Activated CD8-positive, alpha-beta T cell treated with anti-CD3 and anti-CD28 coated beads for 36 hours (primary cell): Measurements from ENCODE around the gene PSMB5. TPM values are rescaled to one million over a fixed set of nuclear protein-coding genes. Genes with fewer than 3 reads are reported as not detected.

Source experiments
- ATAC-seq: fragments of 200-7000 bp; cut with Tn5 transposase; one replicate; pipeline ENCODE4 v1.10.0; 2021; ENCODE audit warnings: mild to moderate bottlenecking, moderate library complexity
- CTCF ChIA-PET: fragments of 350-600 bp; sonication (Branson Sonifier 250); formaldehyde crosslinking; loops from one replicate; lab custom pipeline; 2021; ENCODE audit warnings: antibody characterized with exemption; lab: Charles Lee
- POLR2A ChIA-PET: fragments of 350-600 bp; sonication (Branson Sonifier 250); formaldehyde crosslinking; loops from one replicate; lab custom pipeline; 2021; ENCODE audit warnings: antibody characterized with exemption; lab: Charles Lee
- DNase-seq: peaks from one replicate; pipeline ENCODE4 v3.0.0-alpha.2; 2020
- H3K27ac Mint-ChIP-seq: one replicate; pipeline ENCODE4 v1.8.0; 2021; ENCODE audit warnings: mild to moderate bottlenecking, mixed read lengths
- H3K27me3 Mint-ChIP-seq: one replicate; pipeline ENCODE4 v1.8.0; 2021; ENCODE audit warnings: mixed read lengths
- H3K36me3 Mint-ChIP-seq: one replicate; pipeline ENCODE4 v1.8.0; 2021; ENCODE audit warnings: low read depth, mixed read lengths
- H3K4me1 Mint-ChIP-seq: one replicate; pipeline ENCODE4 v1.8.0; 2021; ENCODE audit warnings: low read depth, mixed read lengths
- H3K4me3 Mint-ChIP-seq: one replicate; pipeline ENCODE4 v1.8.0; 2021; ENCODE audit warnings: mild to moderate bottlenecking, moderate library complexity, mixed read lengths
- H3K9me3 Mint-ChIP-seq: one replicate; pipeline ENCODE4 v1.8.0; 2021; ENCODE audit warnings: mixed read lengths
- CTCF ChIP-seq: fragments of 200-600 bp; IDR thresholded peaks from one replicate; pipeline ENCODE4 v1.8.0; 2022; ENCODE audit warnings: antibody characterized with exemption, mild to moderate bottlenecking
- intact Hi-C: fragments of 100-400 bp; cut with micrococcal nuclease; formaldehyde crosslinking; loops from one replicate; pipeline ENCODE4 v1.10.0; 2022
- total RNA-seq, 2 experiments: library from RNA; stranded (reverse); gene quantifications; one replicate each; pipeline ENCODE4 v1.2.3, GENCODE V29; 2021

PSMB5 gene
- total RNA-seq, 2 experiments from 2014 or later = 119 to 120 TPM

DNA sequence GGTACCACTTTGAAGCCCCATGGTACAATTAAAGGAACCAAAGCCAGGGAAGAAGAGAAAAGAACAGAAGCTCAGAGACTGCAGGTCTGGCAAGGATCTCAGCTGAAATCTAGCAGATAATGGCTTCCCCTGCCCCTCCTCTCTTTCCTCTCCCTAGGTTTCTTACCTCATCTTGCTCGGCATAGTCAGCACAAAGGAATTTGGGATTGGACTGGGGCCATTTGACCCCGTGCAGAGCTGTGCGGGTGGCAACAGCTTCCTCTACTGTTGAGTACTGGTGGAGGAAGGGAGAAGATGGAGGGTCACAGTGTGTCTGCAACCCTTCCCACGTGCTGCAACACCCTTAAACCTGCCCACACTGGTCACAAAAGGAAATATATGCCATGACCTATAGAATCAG lies 27.3 kb upstream of the PSMB5 start:
- ChIA-PET POLR2A (interaction anchor here (1.2 to 2.2 kb wide), 3 partner anchors 10 to 75 kb away, joined by 3 to 7 read pairs (median 5); no protein-coding TSS in a partner anchor), CTCF (interaction anchor here (1.1 to 16.5 kb wide), 8 partner anchors 10 to 89 kb away, joined by 3 to 518 read pairs (median 102); partner anchors contain the start of gene AJUBA)
- Mint-ChIP-seq H3K9me3 (no peaks in the 10 kb centered on the region), H3K4me1 (peaks cover 13% of the 10 kb centered on the region), H3K27ac (no peak overlapping the region), H3K27me3 (no peaks in the 10 kb centered on the region), H3K36me3 (peaks cover 55% of the 10 kb centered on the region), H3K4me3 (no peak overlapping the region)
- TF ChIP-seq CTCF = no peak
- intact Hi-C loops = no loop called here
- DNase-seq (no peak), ATAC-seq (no peak)

DNA sequence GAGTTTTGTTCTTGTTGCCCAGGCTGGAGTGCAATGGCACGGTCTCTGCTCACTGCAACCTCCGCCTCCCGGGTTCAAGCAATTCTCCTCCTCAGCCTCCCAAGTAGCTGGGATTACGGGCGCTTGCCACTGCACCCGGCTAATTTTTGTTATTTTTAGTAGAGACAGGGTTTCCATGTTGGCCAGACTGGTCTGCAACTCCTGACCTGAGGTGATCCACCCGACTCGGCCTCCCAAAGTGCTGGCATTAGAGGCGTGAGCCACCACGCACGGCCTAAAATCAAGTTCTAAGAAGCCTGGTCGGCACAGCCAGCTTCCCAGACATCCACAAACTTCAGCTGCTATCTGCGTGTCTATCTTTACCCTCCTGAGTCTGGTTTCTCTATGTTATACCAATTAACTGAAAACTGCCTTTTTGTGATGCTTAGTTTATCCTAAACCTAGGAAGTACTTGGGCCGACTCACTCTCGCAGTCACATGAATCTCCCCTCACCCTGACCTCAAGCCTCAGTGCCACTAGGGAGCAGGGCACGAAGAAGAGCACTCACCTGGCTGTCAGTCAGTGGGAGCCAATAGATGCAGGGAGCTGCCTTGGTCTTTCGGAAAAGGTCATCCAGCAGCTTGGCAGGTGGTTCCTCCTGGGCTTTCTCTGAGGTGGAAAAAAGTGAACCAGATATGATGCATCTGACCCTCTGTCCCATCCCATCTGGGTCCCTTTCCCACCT lies 26.0 kb upstream of the PSMB5 start:
- H3K9me3 Mint-ChIP-seq = no peaks in the 10 kb centered on the region
- no peak overlapping the region for H3K27ac Mint-ChIP-seq
- H3K4me1 Mint-ChIP-seq = peaks cover 21% of the 10 kb centered on the region
- DNase-seq (no peak), ATAC-seq (no peak)
- peaks cover 44% of the 10 kb centered on the region for H3K36me3 Mint-ChIP-seq
- no peak for TF ChIP-seq CTCF
- CTCF ChIA-PET = interaction anchor here (0.8 to 16.5 kb wide), 7 partner anchors 7 to 88 kb away, joined by 3 to 518 read pairs (median 196); partner anchors contain the start of genes ACIN1, AJUBA and C14orf119
- POLR2A ChIA-PET = interaction anchor here (0.6 to 2.3 kb wide), 4 partner anchors 17 to 88 kb away, joined by 3 to 9 read pairs (median 4); no protein-coding TSS in a partner anchor
- H3K27me3 Mint-ChIP-seq = peaks cover 7% of the 10 kb centered on the region
- no peak overlapping the region for H3K4me3 Mint-ChIP-seq
- intact Hi-C loops = no loop called here

- ATAC-seq = no peak
- ChIA-PET CTCF (interaction anchor here (1.0 to 16.5 kb wide), 32 partner anchors 9 to 158 kb away, joined by 3 to 518 read pairs (median 8); partner anchors contain the start of genes ACIN1, AJUBA, C14orf119 and HAUS4), POLR2A (interaction anchor here (0.7 to 2.5 kb wide), 18 partner anchors 8 to 130 kb away, joined by 3 to 17 read pairs (median 4); partner anchors contain the start of gene PRMT5)
- Mint-ChIP-seq H3K9me3 (no peaks in the 10 kb centered on the region), H3K4me1 (peaks cover 19% of the 10 kb centered on the region), H3K27ac (no peak overlapping the region), H3K27me3 (peaks cover 7% of the 10 kb centered on the region), H3K4me3 (no peak overlapping the region), H3K36me3 (peaks cover 31% of the 10 kb centered on the region)
- intact Hi-C loops = loop anchor here (5.0 kb wide), 1 partner anchor 52 kb away; no protein-coding TSS in a partner anchor
- no peak for TF ChIP-seq CTCF
- no peak for DNase-seq
Measured at GRCh38 chr14:23058654-23059504, 24.2 kb upstream of the PSMB5 start.

DNA sequence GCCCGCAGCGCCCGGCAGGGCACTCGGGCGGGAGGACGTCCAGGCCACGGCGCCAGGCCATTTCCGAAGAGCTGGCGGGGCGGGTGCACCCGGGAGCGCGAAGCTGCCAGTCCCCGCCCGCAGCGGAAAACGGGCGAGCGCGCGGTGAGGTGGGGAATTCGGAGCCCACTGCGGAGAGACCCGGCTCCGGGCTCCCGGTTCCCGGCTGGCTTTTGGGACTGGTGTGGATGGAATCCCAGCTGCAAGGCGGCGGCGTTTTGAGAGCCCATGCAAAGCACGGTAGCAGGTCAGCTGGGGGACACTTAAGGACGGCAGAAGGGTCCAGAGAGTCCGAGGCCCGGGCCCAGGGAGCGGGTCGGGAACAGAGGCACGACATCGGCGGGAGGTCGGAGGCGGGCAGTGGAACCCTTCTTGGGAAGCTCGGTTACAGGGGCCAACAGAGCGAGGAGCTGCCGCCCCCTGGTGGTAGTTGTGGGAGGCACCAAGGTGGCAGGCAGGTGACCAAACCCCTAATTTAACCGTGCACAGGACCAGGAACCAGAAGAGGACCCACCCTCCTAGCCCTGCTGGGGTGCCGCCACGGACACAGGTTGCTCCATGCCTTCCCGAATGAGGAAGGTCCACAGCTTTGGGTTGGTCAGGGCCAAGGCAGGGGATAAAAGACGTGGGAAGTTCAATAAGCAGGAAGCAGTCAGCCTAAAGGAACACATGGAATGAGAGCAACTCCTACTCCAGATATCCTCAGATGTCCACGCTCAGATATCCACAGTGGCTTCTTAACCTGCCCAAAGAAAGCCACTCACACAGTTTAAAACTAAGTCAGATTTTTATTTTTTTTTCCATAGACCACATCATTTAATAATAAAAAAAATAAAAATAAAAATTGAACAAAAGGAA lies 23.3 kb upstream of the PSMB5 start:
- Mint-ChIP-seq H3K4me3 (peak overlapping the region; percentile 76), H3K27ac (no peak overlapping the region), H3K36me3 (peaks cover 24% of the 10 kb centered on the region), H3K4me1 (peaks cover 19% of the 10 kb centered on the region), H3K9me3 (no peaks in the 10 kb centered on the region), H3K27me3 (peaks cover 7% of the 10 kb centered on the region)
- intact Hi-C loops = loop anchor here (2.0 to 5.0 kb wide), 2 partner anchors 51 to 71 kb away; no protein-coding TSS in a partner anchor
- TF ChIP-seq CTCF = peak; percentile 94
- peak; percentile 91 for DNase-seq
- ChIA-PET POLR2A (interaction anchor here (0.6 to 2.5 kb wide), 18 partner anchors 9 to 129 kb away, joined by 3 to 17 read pairs (median 3); partner anchors contain the start of gene PRMT5), CTCF (interaction anchor here (0.6 to 16.5 kb wide), 42 partner anchors 9 to 159 kb away, joined by 3 to 518 read pairs (median 5); partner anchors contain the start of genes ACIN1, AJUBA, C14orf119 and HAUS4)
- ATAC-seq = peak; percentile 73
